Nephron progenitor cell (in vitro differentiated cells): ENCODE data around the gene OPN1SW.

Experiments used
- DNase-seq: peaks from one replicate; pipeline ENCODE4 v3.0.0; 2021
- H3K27ac Mint-ChIP-seq: 2 replicates; pipeline ENCODE4 v1.8.0; 2021; ENCODE audit warnings: mild to moderate bottlenecking, moderate library complexity, mixed read lengths
- H3K27me3 Mint-ChIP-seq: 2 replicates; pipeline ENCODE4 v1.8.0; 2021; ENCODE audit warnings: mild to moderate bottlenecking, low read depth, mixed read lengths; ENCODE audit not compliant: poor library complexity
- H3K36me3 Mint-ChIP-seq: 2 replicates; pipeline ENCODE4 v1.8.0; 2021; ENCODE audit warnings: low read depth, mixed read lengths
- H3K4me1 Mint-ChIP-seq: 2 replicates; pipeline ENCODE4 v1.8.0; 2021; ENCODE audit warnings: mixed read lengths
- H3K4me3 Mint-ChIP-seq: 2 replicates; pipeline ENCODE4 v1.8.0; 2021; ENCODE audit warnings: mild to moderate bottlenecking, moderate library complexity, mixed read lengths
- H3K9me3 Mint-ChIP-seq: 2 replicates; pipeline ENCODE4 v1.8.0; 2021; ENCODE audit warnings: mild to moderate bottlenecking, moderate library complexity, mixed read lengths
- CTCF ChIP-seq: fragments of 200-600 bp; sonication (generic); IDR thresholded peaks from 2 replicates; pipeline ENCODE4 v1.5.0; 2021; ENCODE audit warnings: antibody characterized with exemption

OPN1SW gene

DNA sequence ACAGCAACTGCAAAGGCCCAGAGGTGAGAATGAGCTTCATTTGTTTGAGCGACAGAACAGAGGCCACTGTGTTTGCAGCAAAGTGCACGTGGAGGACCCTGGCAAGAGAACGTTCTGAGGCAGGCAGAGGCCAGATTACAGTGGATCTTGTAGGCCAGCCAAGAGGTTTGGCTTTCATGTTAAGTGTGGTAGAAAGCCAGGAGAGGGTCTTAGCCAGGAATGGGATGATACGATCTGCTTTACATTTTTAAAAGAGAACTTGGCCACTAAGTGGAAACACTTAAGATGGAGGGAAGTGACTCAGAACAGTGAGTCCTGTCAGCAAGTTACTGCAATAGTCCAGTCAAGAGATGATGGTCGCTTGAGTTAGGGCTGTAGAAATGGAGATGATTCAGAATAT is 20.7 kb upstream of the OPN1SW start:
- H3K9me3 Mint-ChIP-seq: peaks cover 5% of the 10 kb centered on the region

GRCh38 chr7:128795129-128795528 is 19.5 kb upstream of the OPN1SW start:
- no peak overlapping the region for H3K4me3 Mint-ChIP-seq
- H3K4me1 Mint-ChIP-seq: peaks cover 27% of the 10 kb centered on the region
- H3K27ac Mint-ChIP-seq: peak overlapping the region; percentile 34
- H3K36me3 Mint-ChIP-seq: peaks cover 49% of the 10 kb centered on the region
- no peak for TF ChIP-seq CTCF
- no peak for DNase-seq
- H3K9me3 Mint-ChIP-seq: peaks cover 5% of the 10 kb centered on the region
- peaks cover 3% of the 10 kb centered on the region for H3K27me3 Mint-ChIP-seq

More for the DNA sequence above, 20.7 kb upstream of the OPN1SW start:
- DNase-seq: no peak
- TF ChIP-seq CTCF: no peak
- Mint-ChIP-seq H3K27ac (peak overlapping the region; percentile 62), H3K4me3 (no peak overlapping the region), H3K36me3 (peaks cover 59% of the 10 kb centered on the region), H3K27me3 (peaks cover 3% of the 10 kb centered on the region), H3K4me1 (peaks cover 23% of the 10 kb centered on the region)

- Mint-ChIP-seq H3K4me3 (no peak overlapping the region), H3K9me3 (peaks cover 5% of the 10 kb centered on the region), H3K4me1 (peaks cover 29% of the 10 kb centered on the region), H3K36me3 (peaks cover 45% of the 10 kb centered on the region), H3K27me3 (peaks cover 6% of the 10 kb centered on the region), H3K27ac (peak overlapping the region; percentile 34)
- no peak for DNase-seq
- TF ChIP-seq CTCF: no peak
Observed at GRCh38 chr7:128794436-128794835, 18.8 kb upstream of the OPN1SW start.

GRCh38 chr7:128794020-128794419 is 18.4 kb upstream of the OPN1SW start:
- TF ChIP-seq CTCF: no peak
- peak overlapping the region; percentile 11 for H3K4me3 Mint-ChIP-seq
- peaks cover 30% of the 10 kb centered on the region for H3K4me1 Mint-ChIP-seq
- peak overlapping the region; percentile 37 for H3K27ac Mint-ChIP-seq
- H3K36me3 Mint-ChIP-seq: peaks cover 41% of the 10 kb centered on the region
- peaks cover 9% of the 10 kb centered on the region for H3K27me3 Mint-ChIP-seq
- DNase-seq: no peak
- peaks cover 5% of the 10 kb centered on the region for H3K9me3 Mint-ChIP-seq

DNA sequence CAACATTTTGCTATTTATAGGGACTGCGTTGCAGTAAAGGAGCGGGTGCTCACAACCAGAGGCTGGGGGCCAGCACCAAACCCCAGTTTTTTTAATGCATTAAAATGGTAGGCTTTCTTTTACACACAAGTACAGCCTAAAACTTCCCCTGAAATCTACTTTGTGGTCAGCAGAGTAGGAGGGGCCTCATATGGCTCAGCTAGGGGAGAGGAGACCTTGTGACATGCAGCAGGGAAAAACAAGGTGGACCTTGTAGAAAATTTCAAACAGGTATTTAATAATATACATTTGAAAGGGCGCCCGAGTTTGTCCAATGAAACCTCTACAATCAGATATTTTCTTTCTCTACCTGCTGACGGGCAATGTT is 17.6 kb upstream of the OPN1SW start:
- H3K9me3 Mint-ChIP-seq: peaks cover 5% of the 10 kb centered on the region
- no peak for DNase-seq
- H3K27ac Mint-ChIP-seq: no peak overlapping the region
- peaks cover 38% of the 10 kb centered on the region for H3K36me3 Mint-ChIP-seq
- no peak for TF ChIP-seq CTCF
- H3K4me3 Mint-ChIP-seq: no peak overlapping the region
- peaks cover 31% of the 10 kb centered on the region for H3K4me1 Mint-ChIP-seq
- peaks cover 18% of the 10 kb centered on the region for H3K27me3 Mint-ChIP-seq

- Mint-ChIP-seq H3K4me1 (peaks cover 30% of the 10 kb centered on the region), H3K4me3 (peak overlapping the region; percentile 89), H3K27me3 (peaks cover 23% of the 10 kb centered on the region), H3K36me3 (peaks cover 36% of the 10 kb centered on the region), H3K9me3 (peaks cover 5% of the 10 kb centered on the region), H3K27ac (no peak overlapping the region)
- DNase-seq: no peak
- no peak for TF ChIP-seq CTCF
Observed at GRCh38 chr7:128792471-128793180, 17.0 kb upstream of the OPN1SW start.
